ENCODE results near the gene THADA.
A peak's percentile ranks its signal among the peaks of the same experiment; 100 is the strongest.

THADA gene

DNA sequence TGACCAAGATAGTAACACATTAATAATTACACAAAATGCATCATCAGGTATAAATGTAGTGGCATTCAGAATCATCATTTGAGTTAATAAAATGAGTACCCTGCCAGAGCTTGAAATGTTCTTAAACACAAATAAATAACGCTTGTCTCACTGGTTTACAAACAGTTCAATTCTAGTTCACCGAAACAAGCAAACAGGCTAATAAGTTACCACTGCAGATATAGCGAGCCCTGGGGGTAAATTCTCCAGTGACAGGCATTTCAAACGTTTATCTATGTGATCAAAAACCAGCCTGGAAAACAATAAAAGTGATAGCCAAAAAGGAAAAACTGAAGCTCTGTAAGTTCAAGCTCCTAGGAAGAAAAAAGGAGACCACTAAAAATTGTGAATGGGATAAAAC, 152.6 kb downstream of the THADA start:
- H3K36me3 Mint-ChIP-seq (ENCODE audit: insufficient read depth): peaks cover 12% of the 10 kb centered on the region
- H3K4me3 Mint-ChIP-seq: no peak overlapping the region
- ATAC-seq (replicated peaks): no peak
- peak overlapping the region in 1 of 2 donors; percentile 7 for H3K27ac Mint-ChIP-seq
- DNase-seq: no peak
- no peaks in the 10 kb centered on the region for H3K9me3 Mint-ChIP-seq
- no peaks in the 10 kb centered on the region for H3K27me3 Mint-ChIP-seq
- peaks cover 1 to 7% of the 10 kb centered on the region in 2 donors for H3K4me1 Mint-ChIP-seq (ENCODE audit: low read depth in 2 of 2)

GRCh38 chr2:43441195-43441594, 154.6 kb downstream of the THADA start:
- Mint-ChIP-seq H3K4me1 (ENCODE audit: low read depth in 2 of 2) (peaks cover 1 to 7% of the 10 kb centered on the region in 2 donors), H3K27ac (no peak overlapping the region), H3K36me3 (ENCODE audit: insufficient read depth) (peaks cover 8% of the 10 kb centered on the region), H3K27me3 (no peaks in the 10 kb centered on the region), H3K4me3 (no peak overlapping the region), H3K9me3 (no peaks in the 10 kb centered on the region)
- DNase-seq (no peak), ATAC-seq (replicated peaks) (no peak)

DNA sequence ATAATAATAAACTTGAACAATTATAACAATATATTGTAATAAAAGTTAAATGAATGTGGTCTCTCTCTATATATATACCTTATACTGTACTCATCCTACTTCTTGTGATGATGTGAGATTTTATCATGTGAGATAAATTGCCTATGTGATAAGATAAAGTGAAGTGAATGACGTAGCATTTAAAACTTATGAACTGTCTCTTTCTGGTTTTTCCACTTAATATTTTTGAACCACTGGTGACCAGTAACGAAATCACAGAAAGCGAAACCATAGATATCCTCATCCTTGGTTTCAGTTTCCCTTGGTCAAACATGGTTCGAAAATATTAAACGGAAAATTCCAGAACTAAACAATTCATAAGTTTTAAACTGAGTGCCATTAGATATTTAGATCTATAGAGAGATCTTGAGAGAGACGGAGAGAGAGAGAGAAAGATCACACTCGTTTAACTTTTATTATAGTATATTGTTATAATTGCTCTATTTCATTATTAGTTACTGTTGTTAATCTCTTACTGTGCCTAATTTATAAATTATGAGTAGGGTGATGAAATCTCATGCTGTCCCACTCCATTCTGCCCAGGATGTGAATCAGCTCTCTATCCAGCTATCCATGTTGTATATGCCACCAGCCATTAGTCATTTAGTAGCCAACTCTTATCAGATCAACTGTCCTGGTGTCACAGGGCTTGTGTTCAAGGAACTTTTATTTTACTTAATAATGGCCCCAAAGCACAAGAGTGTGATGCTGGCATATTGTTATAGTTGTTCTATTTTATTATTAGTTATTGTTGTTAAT, 156.8 kb downstream of the THADA start:
- H3K27ac Mint-ChIP-seq: peak overlapping the region in 1 of 2 donors; percentile 5
- H3K36me3 Mint-ChIP-seq (ENCODE audit: insufficient read depth): peaks cover 8% of the 10 kb centered on the region
- no peaks in the 10 kb centered on the region for H3K9me3 Mint-ChIP-seq
- H3K4me3 Mint-ChIP-seq: peak overlapping the region in 1 of 2 donors; percentile 48
- H3K4me1 Mint-ChIP-seq (ENCODE audit: low read depth in 2 of 2): peaks cover 1 to 7% of the 10 kb centered on the region in 2 donors
- H3K27me3 Mint-ChIP-seq: no peaks in the 10 kb centered on the region
- ATAC-seq (replicated peaks) (no peak), DNase-seq (no peak)

DNA sequence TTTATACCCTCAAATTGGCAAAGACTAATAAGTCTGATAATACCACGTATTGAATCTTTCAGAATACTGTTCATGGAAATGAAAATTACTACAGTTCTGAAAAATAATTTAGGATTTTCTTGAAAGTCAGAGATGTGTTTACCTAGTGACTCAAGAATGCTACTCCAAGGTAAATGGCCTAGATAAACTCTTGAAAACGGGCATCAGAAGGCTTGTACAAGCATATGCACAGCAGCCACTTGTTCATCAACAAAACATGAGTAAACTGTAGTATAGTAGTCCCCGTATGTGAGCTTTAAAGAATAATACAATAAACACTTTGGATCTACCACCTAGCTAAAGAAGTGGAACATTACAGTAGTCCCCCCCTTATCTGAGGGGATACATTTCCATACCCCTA, 157.5 kb downstream of the THADA start:
- Mint-ChIP-seq H3K4me3 (no peak overlapping the region), H3K27ac (no peak overlapping the region), H3K9me3 (no peaks in the 10 kb centered on the region), H3K27me3 (no peaks in the 10 kb centered on the region), H3K36me3 (ENCODE audit: insufficient read depth) (peaks cover 8% of the 10 kb centered on the region), H3K4me1 (ENCODE audit: low read depth in 2 of 2) (peaks cover 1 to 7% of the 10 kb centered on the region in 2 donors)
- ATAC-seq (replicated peaks) (no peak), DNase-seq (no peak)

- Mint-ChIP-seq H3K27ac (no peak overlapping the region), H3K9me3 (no peaks in the 10 kb centered on the region), H3K4me1 (ENCODE audit: low read depth in 2 of 2) (peaks cover 1 to 7% of the 10 kb centered on the region in 2 donors), H3K27me3 (no peaks in the 10 kb centered on the region), H3K36me3 (ENCODE audit: insufficient read depth) (peaks cover 11% of the 10 kb centered on the region), H3K4me3 (no peak overlapping the region)
- DNase-seq (no peak), ATAC-seq (replicated peaks) (no peak)
Observed at GRCh38 chr2:43437363-43437762, 158.5 kb downstream of the THADA start.

DNA sequence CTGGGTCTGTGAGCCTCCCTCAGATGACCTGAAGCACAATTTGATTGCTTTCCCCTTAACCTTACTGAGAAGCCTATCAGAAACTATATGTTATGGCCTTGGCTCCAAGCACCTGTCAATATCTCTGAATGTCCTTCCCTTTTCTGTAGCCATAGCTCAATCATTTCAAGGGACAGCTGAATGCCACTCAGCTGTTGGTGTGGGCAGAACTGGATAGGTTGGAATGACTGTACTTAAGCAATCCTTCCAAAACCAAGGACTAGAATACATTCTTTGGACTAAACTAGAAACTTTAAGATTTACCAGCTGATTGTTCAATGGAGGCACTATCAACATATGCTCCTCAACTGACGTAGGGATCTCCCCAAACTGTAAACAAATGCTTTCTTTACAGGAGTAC, 159.4 kb downstream of the THADA start:
- H3K27ac Mint-ChIP-seq: no peak overlapping the region
- ATAC-seq (replicated peaks): no peak
- H3K36me3 Mint-ChIP-seq (ENCODE audit: insufficient read depth): peaks cover 3% of the 10 kb centered on the region

DNA sequence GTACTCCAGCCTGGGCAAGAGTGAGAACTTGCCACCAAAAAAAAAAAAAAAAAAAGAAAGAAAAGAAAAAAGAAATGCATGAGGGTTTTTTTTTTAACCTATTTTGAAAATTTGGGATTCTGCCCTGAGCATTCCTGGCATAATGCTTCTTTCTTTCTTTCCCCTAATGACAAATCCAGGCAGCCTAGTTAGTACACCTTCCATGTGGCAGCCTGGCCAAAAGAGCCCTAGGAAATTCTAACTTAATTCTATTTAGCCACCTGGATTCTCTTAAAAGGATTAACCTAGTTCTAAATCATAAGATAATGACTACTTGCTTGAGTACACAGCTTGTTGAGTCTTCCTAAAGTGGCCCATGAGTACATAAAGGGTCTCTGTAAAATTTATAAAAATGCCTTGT, 160.1 kb downstream of the THADA start:
- ATAC-seq (replicated peaks): no peak
- Mint-ChIP-seq H3K9me3 (no peaks in the 10 kb centered on the region), H3K27me3 (no peaks in the 10 kb centered on the region), H3K36me3 (ENCODE audit: insufficient read depth) (peaks cover 3% of the 10 kb centered on the region), H3K4me1 (ENCODE audit: low read depth in 2 of 2) (peaks cover 1 to 3% of the 10 kb centered on the region in 2 donors), H3K4me3 (no peak overlapping the region), H3K27ac (no peak overlapping the region)
- no peak for DNase-seq

More for the DNA sequence above, 159.4 kb downstream of the THADA start:
- Mint-ChIP-seq H3K9me3 (no peaks in the 10 kb centered on the region), H3K4me1 (ENCODE audit: low read depth in 2 of 2) (peaks cover 1 to 3% of the 10 kb centered on the region in 2 donors), H3K27me3 (no peaks in the 10 kb centered on the region), H3K4me3 (no peak overlapping the region)
- DNase-seq: no peak

GRCh38 chr2:43430489-43430888, 165.3 kb downstream of the THADA start:
- no peak for ATAC-seq (replicated peaks)
- DNase-seq: no peak
- Mint-ChIP-seq H3K9me3 (no peaks in the 10 kb centered on the region), H3K4me3 (no peak overlapping the region), H3K36me3 (ENCODE audit: insufficient read depth) (peaks cover 12% of the 10 kb centered on the region), H3K27ac (no peak overlapping the region), H3K27me3 (no peaks in the 10 kb centered on the region), H3K4me1 (ENCODE audit: low read depth in 2 of 2) (peaks cover 12 to 14% of the 10 kb centered on the region in 2 donors)

- H3K27ac Mint-ChIP-seq: no peak overlapping the region
- H3K27me3 Mint-ChIP-seq: no peaks in the 10 kb centered on the region
- H3K9me3 Mint-ChIP-seq: no peaks in the 10 kb centered on the region
- H3K4me1 Mint-ChIP-seq (ENCODE audit: low read depth in 2 of 2): peaks cover 23 to 25% of the 10 kb centered on the region in 2 donors
- ATAC-seq (replicated peaks): no peak
- H3K4me3 Mint-ChIP-seq: no peak overlapping the region
- no peak for DNase-seq
- peaks cover 12% of the 10 kb centered on the region for H3K36me3 Mint-ChIP-seq (ENCODE audit: insufficient read depth)
Observed at GRCh38 chr2:43429369-43429768, 166.5 kb downstream of the THADA start.

DNA sequence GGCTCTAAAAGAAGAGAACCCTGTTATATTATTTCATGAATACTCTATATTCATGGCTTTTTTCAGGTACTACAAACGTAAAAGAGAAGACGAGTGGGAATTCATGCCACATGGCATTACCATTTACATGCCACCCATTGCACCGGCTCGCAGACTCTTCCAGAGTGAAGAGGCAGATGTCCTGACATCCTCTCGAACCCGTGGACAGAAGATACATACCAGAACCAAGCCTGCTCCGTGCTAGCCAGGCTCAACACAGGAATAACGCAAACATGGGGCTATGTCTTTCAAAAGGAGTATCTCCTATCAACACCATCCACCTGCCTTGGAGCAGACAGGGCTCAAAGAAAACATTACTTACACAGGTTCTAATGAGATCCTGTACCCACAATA, 168.8 kb downstream of the THADA start:
- Mint-ChIP-seq H3K9me3 (no peaks in the 10 kb centered on the region), H3K27me3 (no peaks in the 10 kb centered on the region), H3K4me1 (ENCODE audit: low read depth in 2 of 2) (peaks cover 26 to 35% of the 10 kb centered on the region in 2 donors), H3K36me3 (ENCODE audit: insufficient read depth) (peaks cover 8% of the 10 kb centered on the region), H3K4me3 (peak overlapping the region in 1 of 2 donors; percentile 59), H3K27ac (peak overlapping the region; percentile 95 to 98)
- ATAC-seq (replicated peaks): no peak
- DNase-seq: no peak

GRCh38 chr2:43426305-43427031, 169.4 kb downstream of the THADA start:
- Mint-ChIP-seq H3K27ac (peak overlapping the region; percentile 95 to 98), H3K4me1 (ENCODE audit: low read depth in 2 of 2) (peaks cover 26 to 35% of the 10 kb centered on the region in 2 donors), H3K36me3 (ENCODE audit: insufficient read depth) (peaks cover 8% of the 10 kb centered on the region), H3K9me3 (no peaks in the 10 kb centered on the region), H3K4me3 (peak overlapping the region; percentile 59 to 62), H3K27me3 (no peaks in the 10 kb centered on the region)
- DNase-seq: peak; percentile 40
- peak; percentile 93 for ATAC-seq (replicated peaks)

DNA sequence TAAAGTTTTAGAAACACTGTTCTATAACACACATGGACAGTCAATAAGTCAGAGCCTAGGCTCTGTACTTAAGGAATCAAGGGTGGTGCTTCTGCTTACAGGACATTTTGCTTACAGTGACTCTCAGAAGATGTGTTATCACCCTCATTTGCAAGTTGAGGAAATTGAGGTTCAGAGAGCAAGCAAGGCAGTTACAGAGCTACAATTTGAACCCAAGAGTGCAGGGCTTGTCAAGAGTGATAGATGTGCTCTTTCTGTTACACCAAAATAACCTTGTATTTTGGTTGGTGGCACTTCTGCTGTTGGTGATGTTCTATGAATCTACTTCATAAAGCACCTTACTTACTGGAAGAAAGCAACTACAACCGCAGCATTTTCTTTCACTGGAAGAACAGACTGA, 170.2 kb downstream of the THADA start:
- no peaks in the 10 kb centered on the region for H3K9me3 Mint-ChIP-seq
- peak overlapping the region in 1 of 2 donors; percentile 44 for H3K4me3 Mint-ChIP-seq
- H3K4me1 Mint-ChIP-seq (ENCODE audit: low read depth in 2 of 2): peaks cover 26 to 35% of the 10 kb centered on the region in 2 donors
- peaks cover 8% of the 10 kb centered on the region for H3K36me3 Mint-ChIP-seq (ENCODE audit: insufficient read depth)
- H3K27ac Mint-ChIP-seq: peak overlapping the region; percentile 95 to 98
- H3K27me3 Mint-ChIP-seq: no peaks in the 10 kb centered on the region
- no peak for ATAC-seq (replicated peaks)
- no peak for DNase-seq

- no peaks in the 10 kb centered on the region for H3K9me3 Mint-ChIP-seq
- H3K4me1 Mint-ChIP-seq (ENCODE audit: low read depth in 2 of 2): peaks cover 26 to 35% of the 10 kb centered on the region in 2 donors
- DNase-seq (no peak), ATAC-seq (replicated peaks) (peak; percentile 28)
- H3K36me3 Mint-ChIP-seq (ENCODE audit: insufficient read depth): peaks cover 11% of the 10 kb centered on the region
- no peaks in the 10 kb centered on the region for H3K27me3 Mint-ChIP-seq
- peak overlapping the region; percentile 4 to 44 for H3K4me3 Mint-ChIP-seq
- peak overlapping the region; percentile 95 to 98 for H3K27ac Mint-ChIP-seq
Observed at GRCh38 chr2:43424262-43425207, 171.3 kb downstream of the THADA start.
